D721Med (cell line): ENCODE measurements around the gene BBS4.

Experiments
- DNase-seq: peaks from one replicate; pipeline ENCODE4 v3.0.0; 2011; ENCODE audit warnings: low spot score; ENCODE audit not compliant: insufficient read length
- FAIRE-seq: peaks from 2 replicates; lab custom pipeline; 2011; peaks lifted over from hg19 to GRCh38; lab: Jason Lieb, UNC
- TF ChIP-seq, protein P1 (sequence below): IDR thresholded peaks from 2 replicates; pipeline ENCODE4 v1.5.1; 2012; ENCODE audit warnings: mild to moderate bottlenecking, control low read depth; ENCODE audit not compliant: insufficient read depth; ENCODE audit errors: missing control alignments

Gene BBS4

DNA sequence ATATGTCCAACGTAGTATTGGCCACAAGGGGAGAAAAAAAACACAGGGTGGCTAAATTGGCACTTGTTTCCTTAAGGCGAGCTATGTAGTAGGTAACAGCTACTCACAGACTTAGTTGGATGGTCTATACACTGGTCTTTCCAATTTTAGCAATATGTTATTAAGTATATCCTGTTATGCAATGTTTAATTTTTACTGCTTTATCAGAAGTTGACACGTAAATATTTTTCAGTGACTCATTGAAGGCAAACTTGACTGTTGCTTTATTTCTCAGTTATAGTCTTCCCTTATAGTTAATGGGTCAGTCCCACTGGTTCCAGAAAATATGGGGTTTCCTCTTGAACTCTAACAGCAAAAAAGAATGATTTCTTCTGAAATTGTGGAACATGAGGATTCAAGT lies 51.1 kb downstream of the BBS4 start:
- FAIRE-seq (no peak), DNase-seq (no peak)
- TF ChIP-seq, protein P1, sequence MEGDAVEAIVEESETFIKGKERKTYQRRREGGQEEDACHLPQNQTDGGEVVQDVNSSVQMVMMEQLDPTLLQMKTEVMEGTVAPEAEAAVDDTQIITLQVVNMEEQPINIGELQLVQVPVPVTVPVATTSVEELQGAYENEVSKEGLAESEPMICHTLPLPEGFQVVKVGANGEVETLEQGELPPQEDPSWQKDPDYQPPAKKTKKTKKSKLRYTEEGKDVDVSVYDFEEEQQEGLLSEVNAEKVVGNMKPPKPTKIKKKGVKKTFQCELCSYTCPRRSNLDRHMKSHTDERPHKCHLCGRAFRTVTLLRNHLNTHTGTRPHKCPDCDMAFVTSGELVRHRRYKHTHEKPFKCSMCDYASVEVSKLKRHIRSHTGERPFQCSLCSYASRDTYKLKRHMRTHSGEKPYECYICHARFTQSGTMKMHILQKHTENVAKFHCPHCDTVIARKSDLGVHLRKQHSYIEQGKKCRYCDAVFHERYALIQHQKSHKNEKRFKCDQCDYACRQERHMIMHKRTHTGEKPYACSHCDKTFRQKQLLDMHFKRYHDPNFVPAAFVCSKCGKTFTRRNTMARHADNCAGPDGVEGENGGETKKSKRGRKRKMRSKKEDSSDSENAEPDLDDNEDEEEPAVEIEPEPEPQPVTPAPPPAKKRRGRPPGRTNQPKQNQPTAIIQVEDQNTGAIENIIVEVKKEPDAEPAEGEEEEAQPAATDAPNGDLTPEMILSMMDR: no peak

DNA sequence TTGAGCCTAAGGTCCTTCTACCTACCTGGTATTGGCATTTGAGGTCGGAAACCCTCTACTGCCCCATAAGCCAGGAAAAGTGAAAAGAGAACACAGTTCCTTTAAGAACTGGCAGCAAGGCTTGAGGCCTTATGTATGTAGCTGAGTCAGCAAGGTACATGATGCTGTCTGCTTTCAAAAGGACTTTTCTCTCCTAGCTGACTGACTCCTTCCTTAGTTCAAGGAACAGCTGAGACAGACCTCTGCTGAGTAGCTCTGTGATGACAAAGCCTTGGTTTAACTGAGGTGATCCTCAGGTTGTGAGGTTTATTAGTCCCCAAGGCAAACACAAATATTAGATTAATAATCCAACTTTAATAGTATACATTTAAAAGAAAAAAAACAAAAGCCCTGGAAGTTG lies 51.7 kb downstream of the BBS4 start:
- TF ChIP-seq, protein P1: no peak
- DNase-seq: no peak
- no peak for FAIRE-seq

DNA sequence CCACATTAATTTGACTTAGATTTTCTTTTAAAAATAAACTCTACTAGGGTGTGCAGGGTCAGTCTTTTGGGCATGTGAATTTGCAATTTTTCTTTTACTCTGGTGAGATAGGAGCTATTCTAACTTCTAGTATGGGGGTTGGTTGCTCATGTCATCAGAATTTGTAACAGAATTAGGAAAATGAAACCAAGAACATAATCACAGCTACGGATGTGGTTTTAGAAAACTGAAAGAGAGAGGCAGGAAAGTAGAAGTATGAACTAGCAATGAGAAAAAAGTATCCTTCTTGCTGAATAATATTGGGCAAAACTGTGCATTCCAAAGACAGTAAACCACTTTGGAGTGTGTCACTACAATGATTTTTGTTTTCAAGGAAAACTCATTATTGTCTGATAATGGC lies 54.2 kb downstream of the BBS4 start:
- no peak for FAIRE-seq
- no peak for DNase-seq
- TF ChIP-seq, protein P1: no peak

DNA sequence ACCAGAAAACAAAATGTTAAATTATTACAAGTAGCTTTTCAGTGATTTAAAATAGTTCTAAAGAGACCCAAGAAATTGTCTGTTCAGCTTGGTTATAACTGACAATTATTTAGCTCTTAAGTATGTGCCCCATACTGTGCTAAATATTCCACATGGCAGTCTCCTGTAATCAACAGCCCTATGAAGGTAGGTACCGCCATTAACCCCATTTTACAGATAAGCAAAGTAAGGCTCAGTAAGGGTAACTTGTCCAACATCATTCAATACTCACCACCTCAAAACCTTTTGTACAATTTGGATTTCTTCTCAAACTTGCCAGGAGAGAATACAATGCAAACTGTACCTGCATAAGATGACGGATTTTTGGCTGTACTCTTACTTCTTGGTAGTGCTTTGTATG lies 63.7 kb downstream of the BBS4 start:
- DNase-seq (no peak), FAIRE-seq (no peak)
- TF ChIP-seq, protein P1: no peak

DNA sequence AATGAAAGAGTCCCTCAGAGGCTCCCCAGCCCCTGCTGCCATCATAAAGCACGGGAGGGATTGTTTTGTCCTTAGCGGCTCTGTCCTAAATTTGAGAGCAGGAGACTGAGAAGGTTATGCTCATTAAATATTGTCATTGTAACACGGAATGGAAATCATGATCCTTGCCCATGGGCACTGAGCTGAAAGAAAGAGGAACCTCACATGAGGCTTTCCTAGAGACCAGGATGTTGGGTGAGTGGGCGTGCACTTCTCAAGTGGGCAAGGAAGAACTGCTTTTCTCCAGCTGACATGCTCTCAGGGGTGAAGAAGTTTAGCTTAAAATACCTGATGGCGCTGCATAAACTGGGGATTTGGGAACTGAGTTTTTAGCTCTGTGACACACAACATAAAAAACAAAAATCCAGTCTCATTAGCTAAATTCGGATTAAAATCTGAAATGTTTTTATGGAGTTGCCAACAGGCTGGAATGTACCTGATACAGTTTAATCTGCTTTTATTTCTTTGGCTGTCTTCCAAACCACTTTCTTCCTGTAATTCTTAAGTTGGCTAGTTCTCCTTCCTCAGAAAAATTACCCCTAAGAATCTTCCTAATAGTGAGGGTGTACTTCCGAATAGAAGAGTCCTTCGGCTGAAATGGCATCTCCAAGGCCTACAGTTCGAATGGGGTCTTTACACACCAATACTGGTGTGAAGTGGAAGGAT lies 65.9 kb downstream of the BBS4 start:
- TF ChIP-seq, protein P1: no peak
- DNase-seq (no peak), FAIRE-seq (no peak)

DNA sequence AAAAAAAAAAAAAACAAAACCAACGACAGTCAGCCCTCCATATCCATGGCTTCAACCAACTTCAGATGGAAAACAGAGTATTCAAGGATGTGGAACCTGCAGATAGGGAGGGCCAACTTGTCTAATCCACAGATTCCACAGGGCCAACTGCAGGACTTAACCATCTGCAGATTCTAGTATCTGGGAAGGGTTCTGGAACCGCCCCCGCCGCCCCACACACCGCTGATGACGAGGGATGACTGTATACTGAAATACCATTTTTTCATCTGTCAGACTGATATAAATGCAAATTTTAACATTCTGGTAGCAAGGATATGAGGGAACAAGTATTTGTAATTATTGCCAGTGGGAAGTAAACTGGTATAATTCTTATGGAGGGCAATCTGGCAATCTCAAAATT lies 68.1 kb downstream of the BBS4 start:
- TF ChIP-seq, protein P1: no peak
- FAIRE-seq (no peak), DNase-seq (no peak)

DNA sequence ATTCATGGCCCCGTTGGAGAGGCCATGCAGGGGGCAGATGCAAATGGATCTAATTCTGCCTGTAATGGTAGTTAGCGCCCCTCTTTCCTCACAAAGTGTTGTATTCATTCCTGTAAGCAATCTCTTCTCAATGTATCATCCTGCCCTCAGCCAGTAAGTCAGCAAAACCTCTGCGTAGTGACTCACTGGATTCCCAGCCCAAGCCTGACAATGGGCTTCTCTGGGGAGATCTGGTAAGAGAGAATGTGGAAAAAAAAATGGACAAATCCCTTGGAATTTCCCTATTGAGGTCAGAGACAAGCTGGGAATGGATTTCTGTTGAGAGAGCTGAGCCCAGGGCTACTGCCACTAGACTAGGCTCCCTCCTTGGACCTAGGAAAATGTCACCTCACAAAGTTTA lies 72.2 kb downstream of the BBS4 start:
- DNase-seq (no peak), FAIRE-seq (no peak)
- TF ChIP-seq, protein P1: no peak
